ENCODE measurements around the gene CDH23. TPM values are rescaled to one million over a fixed set of nuclear protein-coding genes. Genes with fewer than 3 reads are reported as not detected.
A peak's percentile ranks its signal among the peaks of the same experiment; 100 is the strongest.

CDH23 gene
- total and polyA plus RNA-seq, 2 donors (not counting 1 experiment from before 2014, with no cell fraction given), result 0.37 to 0.89 TPM

- ChIA-PET POLR2A (no interaction called here), CTCF (interaction anchor here (1.0 to 1.7 kb wide), 3 partner anchors 12 to 48 kb away, joined by 3 to 5 read pairs (median 3); no protein-coding TSS in a partner anchor)
- intact Hi-C loops (cut with micrococcal nuclease), result no loop called here
- Mint-ChIP-seq H3K27ac (peak overlapping the region; percentile 0), H3K9me3 (ENCODE audit: insufficient read depth) (no peaks in the 10 kb centered on the region), H3K27me3 (no peaks in the 10 kb centered on the region), H3K4me1 (peaks cover 81% of the 10 kb centered on the region), H3K4me3 (no peak overlapping the region)
- ATAC-seq (ENCODE audit: low read depth) (no peak), DNase-seq (no peak)
- peaks cover 0 to 2% of the 10 kb centered on the region in 2 experiments for H3K36me3 ChIP-seq (replicated peaks in 1 of 2; ENCODE audit: control extremely low read depth in 1 of 2, control insufficient read depth in 1 of 2, extremely low read depth in 1 of 2, insufficient read depth in 2 of 2, low read length in 1 of 2)
- H3K9ac ChIP-seq (ENCODE audit: low read length), result no peak overlapping the region
- no peak overlapping the region for H2AFZ ChIP-seq (ENCODE audit: insufficient read depth, low read depth, low read length, poor library complexity, severe bottlenecking)
- no peak overlapping the region for H3K4me3 ChIP-seq (ENCODE audit: control extremely low read depth in 1 of 5, extremely low read depth in 1 of 5, insufficient read depth in 1 of 5, low read depth in 2 of 5, low read length in 4 of 5)
- peaks cover 54 to 89% of the 10 kb centered on the region in 2 donors for H3K4me1 ChIP-seq (ENCODE audit: control insufficient read depth in 2 of 2, insufficient read depth in 2 of 2, low read length in 2 of 2)
- no peaks in the 10 kb centered on the region for H4K20me1 ChIP-seq (ENCODE audit: control insufficient read depth, insufficient read depth, low read length, poor library complexity, severe bottlenecking)
- H3K27me3 ChIP-seq (replicated peaks in 1 of 4; ENCODE audit: control extremely low read depth in 1 of 4, control insufficient read depth in 3 of 4, insufficient read depth in 4 of 4, low read length in 3 of 4), result no peaks in the 10 kb centered on the region
- H3K79me2 ChIP-seq (ENCODE audit: control insufficient read depth, insufficient read depth, low read length), result no peaks in the 10 kb centered on the region
- H3K4me2 ChIP-seq (replicated peaks; ENCODE audit: low read depth, low read length, poor library complexity, severe bottlenecking), result no peak overlapping the region
- 100% methylated on average over 2 of the region's 8 CpGs for WGBS (ENCODE audit: insufficient coverage)
- TF ChIP-seq CTCF (IDR thresholded peaks at IDR 0.05) (no peak), EZH2 (IDR thresholded peaks at IDR 0.05; ENCODE audit: borderline replicate concordance, insufficient read depth, low read depth, low read length, poor library complexity, severe bottlenecking) (no peak)
- no peak overlapping the region for H3K27ac ChIP-seq (ENCODE audit: low read length in 2 of 2)
- peaks cover 0 to 10% (median 0%) of the 10 kb centered on the region in 3 donors for H3K9me3 ChIP-seq (ENCODE audit: control extremely low read depth in 1 of 3, control insufficient read depth in 2 of 3, insufficient read depth in 1 of 3, low read length in 2 of 3)
Measured at GRCh38 chr10:71744897-71745663, 348.4 kb downstream of the CDH23 start.

GRCh38 chr10:71745664-71746250 lies 349.0 kb downstream of the CDH23 start:
- peaks cover 82% of the 10 kb centered on the region for H3K4me1 Mint-ChIP-seq
- no peak for DNase-seq
- Histone ChIP-seq H3K79me2 (ENCODE audit: control insufficient read depth, insufficient read depth, low read length) (no peaks in the 10 kb centered on the region), H3K27me3 (replicated peaks in 1 of 4; ENCODE audit: control extremely low read depth in 1 of 4, control insufficient read depth in 3 of 4, insufficient read depth in 4 of 4, low read length in 3 of 4) (no peaks in the 10 kb centered on the region), H2AFZ (ENCODE audit: insufficient read depth, low read depth, low read length, poor library complexity, severe bottlenecking) (no peak overlapping the region), H4K20me1 (ENCODE audit: control insufficient read depth, insufficient read depth, low read length, poor library complexity, severe bottlenecking) (no peaks in the 10 kb centered on the region), H3K36me3 (replicated peaks in 1 of 2; ENCODE audit: control extremely low read depth in 1 of 2, control insufficient read depth in 1 of 2, extremely low read depth in 1 of 2, insufficient read depth in 2 of 2, low read length in 1 of 2) (peaks cover 0 to 8% of the 10 kb centered on the region in 2 experiments), H3K9me3 (ENCODE audit: control extremely low read depth in 1 of 3, control insufficient read depth in 2 of 3, insufficient read depth in 1 of 3, low read length in 2 of 3) (peaks cover 0 to 10% (median 0%) of the 10 kb centered on the region in 3 donors), H3K27ac (ENCODE audit: low read length in 2 of 2) (peak overlapping the region in 1 of 2 donors; percentile 84), H3K4me2 (replicated peaks; ENCODE audit: low read depth, low read length, poor library complexity, severe bottlenecking) (peak overlapping the region; percentile 74), H3K4me3 (ENCODE audit: control extremely low read depth in 1 of 5, extremely low read depth in 1 of 5, insufficient read depth in 1 of 5, low read depth in 2 of 5, low read length in 4 of 5) (no peak overlapping the region), H3K9ac (ENCODE audit: low read length) (no peak overlapping the region), H3K4me1 (ENCODE audit: control insufficient read depth in 2 of 2, insufficient read depth in 2 of 2, low read length in 2 of 2) (peaks cover 59 to 89% of the 10 kb centered on the region in 2 donors)
- 100% methylated on average over 2 of the region's 2 CpGs for WGBS (ENCODE audit: insufficient coverage)
- TF ChIP-seq CTCF (IDR thresholded peaks at IDR 0.05) (no peak), EZH2 (IDR thresholded peaks at IDR 0.05; ENCODE audit: borderline replicate concordance, insufficient read depth, low read depth, low read length, poor library complexity, severe bottlenecking) (no peak)
- H3K9me3 Mint-ChIP-seq (ENCODE audit: insufficient read depth), result no peaks in the 10 kb centered on the region
- no peaks in the 10 kb centered on the region for H3K27me3 Mint-ChIP-seq
- intact Hi-C loops (cut with micrococcal nuclease), result no loop called here
- POLR2A ChIA-PET, result no interaction called here
- CTCF ChIA-PET, result interaction anchor here (1.0 to 3.6 kb wide), 6 partner anchors 13 to 66 kb away, joined by 3 to 26 read pairs (median 4); partner anchors contain the start of gene VSIR
- peak overlapping the region; percentile 100 for H3K27ac Mint-ChIP-seq
- H3K4me3 Mint-ChIP-seq, result peak overlapping the region; percentile 54
- no peak for ATAC-seq (ENCODE audit: low read depth)
